ENCODE data around the gene FOXE1. TPM values are rescaled to one million over a fixed set of nuclear protein-coding genes. Genes with fewer than 3 reads are reported as not detected.

The FOXE1 gene
- total RNA-seq, 1 donor from 2014 or later = not detected

GRCh38 chr9:97900738-97901565 lies 47.9 kb downstream of the FOXE1 start:
- Mint-ChIP-seq H3K9me3 (ENCODE audit: unreplicated experiment) (peaks cover 2% of the 10 kb centered on the region), H3K4me1 (ENCODE audit: low read depth, unreplicated experiment) (no peaks in the 10 kb centered on the region), H3K36me3 (ENCODE audit: unreplicated experiment) (no peaks in the 10 kb centered on the region), H3K4me3 (ENCODE audit: unreplicated experiment) (no peak overlapping the region), H3K27ac (ENCODE audit: unreplicated experiment) (no peak overlapping the region), H3K27me3 (ENCODE audit: unreplicated experiment) (no peaks in the 10 kb centered on the region)
- peak; percentile 77 for TF ChIP-seq CTCF (IDR thresholded peaks at IDR 0.05; ENCODE audit: partially characterized antibody, unreplicated experiment)
- no peak for DNase-seq

- no peaks in the 10 kb centered on the region for H3K27me3 Mint-ChIP-seq (ENCODE audit: unreplicated experiment)
- no peak for TF ChIP-seq CTCF (IDR thresholded peaks at IDR 0.05; ENCODE audit: partially characterized antibody, unreplicated experiment)
- no peaks in the 10 kb centered on the region for H3K36me3 Mint-ChIP-seq (ENCODE audit: unreplicated experiment)
- no peak overlapping the region for H3K4me3 Mint-ChIP-seq (ENCODE audit: unreplicated experiment)
- H3K27ac Mint-ChIP-seq (ENCODE audit: unreplicated experiment) = no peak overlapping the region
- peaks cover 2% of the 10 kb centered on the region for H3K9me3 Mint-ChIP-seq (ENCODE audit: unreplicated experiment)
- no peaks in the 10 kb centered on the region for H3K4me1 Mint-ChIP-seq (ENCODE audit: low read depth, unreplicated experiment)
- DNase-seq = no peak
These were observed 50.2 kb downstream of the FOXE1 start for GRCh38 chr9:97903177-97903576.

GRCh38 chr9:97904725-97905124 lies 51.7 kb downstream of the FOXE1 start:
- TF ChIP-seq CTCF (IDR thresholded peaks at IDR 0.05; ENCODE audit: partially characterized antibody, unreplicated experiment) = no peak
- Mint-ChIP-seq H3K36me3 (ENCODE audit: unreplicated experiment) (no peaks in the 10 kb centered on the region), H3K4me1 (ENCODE audit: low read depth, unreplicated experiment) (no peaks in the 10 kb centered on the region), H3K27ac (ENCODE audit: unreplicated experiment) (no peak overlapping the region), H3K4me3 (ENCODE audit: unreplicated experiment) (no peak overlapping the region), H3K9me3 (ENCODE audit: unreplicated experiment) (peaks cover 2% of the 10 kb centered on the region), H3K27me3 (ENCODE audit: unreplicated experiment) (no peaks in the 10 kb centered on the region)
- no peak for DNase-seq

- Mint-ChIP-seq H3K4me1 (ENCODE audit: low read depth, unreplicated experiment) (no peaks in the 10 kb centered on the region), H3K4me3 (ENCODE audit: unreplicated experiment) (no peak overlapping the region), H3K27me3 (ENCODE audit: unreplicated experiment) (no peaks in the 10 kb centered on the region), H3K9me3 (ENCODE audit: unreplicated experiment) (peaks cover 2% of the 10 kb centered on the region), H3K36me3 (ENCODE audit: unreplicated experiment) (peaks cover 4% of the 10 kb centered on the region), H3K27ac (ENCODE audit: unreplicated experiment) (no peak overlapping the region)
- no peak for TF ChIP-seq CTCF (IDR thresholded peaks at IDR 0.05; ENCODE audit: partially characterized antibody, unreplicated experiment)
- DNase-seq = no peak
These were observed 52.2 kb downstream of the FOXE1 start for GRCh38 chr9:97905228-97905627.

Other genes with a start within 250 kb of the FOXE1 start
- gene TSTD2, start 219.9 kb upstream of the FOXE1 start, total RNA-seq (ENCODE audit: unreplicated experiment) = 60.9 TPM
- 52.1 TPM for gene NCBP1, start 219.4 kb upstream of the FOXE1 start, total RNA-seq (ENCODE audit: unreplicated experiment)
- 12.3 TPM for gene XPA, start 155.9 kb upstream of the FOXE1 start, total RNA-seq (ENCODE audit: unreplicated experiment)
- gene TRMO, start 69.3 kb downstream of the FOXE1 start, total RNA-seq (ENCODE audit: unreplicated experiment) = 11.2 TPM
- gene HEMGN, start 84.9 kb downstream of the FOXE1 start, total RNA-seq (ENCODE audit: unreplicated experiment) = not detected
- 108 TPM for gene ANP32B, start 130.1 kb downstream of the FOXE1 start, total RNA-seq (ENCODE audit: unreplicated experiment)
- 22.9 TPM for gene NANS, start 203.5 kb downstream of the FOXE1 start, total RNA-seq (ENCODE audit: unreplicated experiment)